ENCODE measurements around the gene TRIB2.

The TRIB2 gene

GRCh38 chr2:12725233-12726187, 8.8 kb downstream of the TRIB2 start:
- Histone ChIP-seq H3K18ac (ENCODE audit: low read depth in 1 of 2, low read length in 2 of 2) (no peak overlapping the region), H3K4ac (ENCODE audit: low read depth in 1 of 2, low read length in 2 of 2) (no peak overlapping the region), H3K9ac (ENCODE audit: low read length) (no peak overlapping the region), H3K4me1 (ENCODE audit: control insufficient read depth, insufficient read depth, low read depth, low read length) (peaks cover 17% of the 10 kb centered on the region), H3K79me1 (replicated peaks; ENCODE audit: low read length, poor library complexity, severe bottlenecking) (peaks cover 38% of the 10 kb centered on the region), H2BK120ac (ENCODE audit: low read depth, low read length) (no peak overlapping the region), H2BK5ac (ENCODE audit: low read depth, low read length, poor library complexity, severe bottlenecking) (no peak overlapping the region), H2AFZ (ENCODE audit: low read depth, low read length) (no peak overlapping the region), H3K4me3 (ENCODE audit: insufficient read depth in 1 of 2, low read depth in 1 of 2, low read length in 2 of 2) (no peak overlapping the region), H3K27ac (ENCODE audit: low read length, poor library complexity, severe bottlenecking) (no peak overlapping the region), H3K23ac (ENCODE audit: low read length in 2 of 2) (peak overlapping the region in 1 of 2 experiments; percentile 23), H3K36me3 (ENCODE audit: control insufficient read depth in 1 of 2, insufficient read depth in 2 of 2, low read depth in 1 of 2, low read length in 2 of 2) (peaks cover 11 to 78% of the 10 kb centered on the region in 2 experiments), H2BK15ac (ENCODE audit: low read depth, poor library complexity, severe bottlenecking) (no peak overlapping the region), H4K8ac (ENCODE audit: low read length) (no peak overlapping the region), H3K4me2 (ENCODE audit: low read length, poor library complexity, severe bottlenecking) (no peak overlapping the region), H4K91ac (ENCODE audit: low read length) (no peak overlapping the region), H2AK5ac (ENCODE audit: low read length, severe bottlenecking) (no peak overlapping the region), H2BK12ac (ENCODE audit: low read length in 2 of 2) (no peak overlapping the region), H3K27me3 (ENCODE audit: control insufficient read depth in 1 of 2, insufficient read depth in 1 of 2, low read length in 2 of 2) (no peaks in the 10 kb centered on the region), H3K9me3 (ENCODE audit: control insufficient read depth, low read length) (no peaks in the 10 kb centered on the region), H3K14ac (ENCODE audit: low read length in 2 of 2) (no peak overlapping the region)
- DNase-seq: no peak
- WGBS: 96% methylated on average over 11 of the region's 12 CpGs

DNA sequence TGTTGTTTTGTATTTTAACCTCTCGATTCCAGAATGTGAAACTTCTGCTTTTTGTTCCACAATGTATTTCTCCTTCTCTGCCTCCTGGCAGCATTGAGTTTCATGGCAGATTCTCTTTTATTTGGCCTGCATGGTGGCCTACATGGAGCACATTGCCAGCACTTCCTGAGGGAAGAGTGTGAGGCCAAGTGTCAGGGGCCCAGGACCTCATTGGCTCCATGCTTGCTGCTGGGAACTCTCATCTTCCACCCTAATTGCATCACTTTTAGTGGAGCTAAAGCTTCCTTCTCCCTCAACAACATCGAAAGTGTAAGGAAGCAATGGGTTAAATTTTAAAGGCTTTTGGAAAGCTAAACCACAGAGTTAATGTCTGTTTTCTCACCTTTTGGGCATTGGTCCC, 9.5 kb downstream of the TRIB2 start:
- no peak overlapping the region for H2AK5ac ChIP-seq (ENCODE audit: low read length, severe bottlenecking)
- H3K9ac ChIP-seq (ENCODE audit: low read length): no peak overlapping the region
- no peak overlapping the region for H3K23ac ChIP-seq (ENCODE audit: low read length in 2 of 2)
- no peak for DNase-seq
- H3K27ac ChIP-seq (ENCODE audit: low read length, poor library complexity, severe bottlenecking): no peak overlapping the region
- peaks cover 45% of the 10 kb centered on the region for H3K79me1 ChIP-seq (replicated peaks; ENCODE audit: low read length, poor library complexity, severe bottlenecking)
- H2BK15ac ChIP-seq (ENCODE audit: low read depth, poor library complexity, severe bottlenecking): no peak overlapping the region
- no peak overlapping the region for H2BK120ac ChIP-seq (ENCODE audit: low read depth, low read length)
- no peaks in the 10 kb centered on the region for H3K27me3 ChIP-seq (ENCODE audit: control insufficient read depth in 1 of 2, insufficient read depth in 1 of 2, low read length in 2 of 2)
- no peak overlapping the region for H2AFZ ChIP-seq (ENCODE audit: low read depth, low read length)
- no peak overlapping the region for H4K8ac ChIP-seq (ENCODE audit: low read length)
- H3K9me3 ChIP-seq (ENCODE audit: control insufficient read depth, low read length): no peaks in the 10 kb centered on the region
- peaks cover 18% of the 10 kb centered on the region for H3K4me1 ChIP-seq (ENCODE audit: control insufficient read depth, insufficient read depth, low read depth, low read length)
- no peak overlapping the region for H3K4ac ChIP-seq (ENCODE audit: low read depth in 1 of 2, low read length in 2 of 2)
- H3K18ac ChIP-seq (ENCODE audit: low read depth in 1 of 2, low read length in 2 of 2): peak overlapping the region in 1 of 2 experiments; percentile 16
- WGBS: 100% methylated on average over 2 of the region's 2 CpGs
- H3K4me3 ChIP-seq (ENCODE audit: insufficient read depth in 1 of 2, low read depth in 1 of 2, low read length in 2 of 2): no peak overlapping the region
- H4K91ac ChIP-seq (ENCODE audit: low read length): no peak overlapping the region
- no peak overlapping the region for H2BK5ac ChIP-seq (ENCODE audit: low read depth, low read length, poor library complexity, severe bottlenecking)
- no peak overlapping the region for H3K14ac ChIP-seq (ENCODE audit: low read length in 2 of 2)
- no peak overlapping the region for H3K4me2 ChIP-seq (ENCODE audit: low read length, poor library complexity, severe bottlenecking)
- no peak overlapping the region for H2BK12ac ChIP-seq (ENCODE audit: low read length in 2 of 2)
- peaks cover 15 to 85% of the 10 kb centered on the region in 2 experiments for H3K36me3 ChIP-seq (ENCODE audit: control insufficient read depth in 1 of 2, insufficient read depth in 2 of 2, low read depth in 1 of 2, low read length in 2 of 2)

DNA sequence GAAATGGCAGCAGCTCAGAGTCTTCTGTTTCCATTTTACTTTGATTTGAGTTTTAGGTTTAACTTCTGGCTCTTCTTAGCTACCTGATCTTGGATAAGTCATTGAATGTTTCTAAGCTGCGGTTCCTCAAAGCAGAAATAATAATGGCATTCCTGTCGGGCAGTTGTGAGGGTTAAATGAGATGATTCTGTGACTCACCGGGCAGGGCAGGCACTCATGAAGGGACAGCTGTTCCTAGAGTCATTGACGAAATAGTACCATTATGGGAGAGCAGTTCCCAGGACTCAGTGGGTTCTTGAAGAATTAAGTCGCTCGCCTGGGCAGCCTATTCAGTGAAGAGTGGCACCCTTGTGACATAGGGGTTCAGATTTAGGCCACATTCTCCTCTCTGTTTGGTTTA, 10.3 kb downstream of the TRIB2 start:
- H2AFZ ChIP-seq (ENCODE audit: low read depth, low read length): no peak overlapping the region
- H2BK5ac ChIP-seq (ENCODE audit: low read depth, low read length, poor library complexity, severe bottlenecking): no peak overlapping the region
- no peak overlapping the region for H3K18ac ChIP-seq (ENCODE audit: low read depth in 1 of 2, low read length in 2 of 2)

DNA sequence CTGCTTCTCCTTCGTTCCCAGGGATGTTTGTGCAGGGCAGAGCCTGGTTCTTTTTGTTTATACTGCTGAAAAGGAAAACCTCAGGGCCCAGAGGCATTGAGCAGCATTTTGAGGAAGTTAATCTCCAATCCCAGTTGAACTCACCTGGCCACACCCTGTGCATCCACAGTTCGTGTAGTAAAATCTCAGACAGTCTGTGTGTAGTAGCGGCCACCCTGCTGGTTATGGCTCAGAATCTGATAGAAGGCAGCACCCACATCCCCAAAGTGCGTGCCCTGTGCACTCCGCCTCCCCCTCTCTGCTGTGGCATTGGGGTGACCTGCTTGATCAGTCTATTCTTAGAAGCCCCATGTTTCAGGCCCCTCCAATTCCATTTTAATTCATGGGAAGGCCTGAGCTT, 10.9 kb downstream of the TRIB2 start:
- 96% methylated on average over 5 of the region's 5 CpGs for WGBS

More for the DNA sequence above, 10.3 kb downstream of the TRIB2 start:
- H2BK120ac ChIP-seq (ENCODE audit: low read depth, low read length): no peak overlapping the region
- H3K23ac ChIP-seq (ENCODE audit: low read length in 2 of 2): no peak overlapping the region
- H3K27me3 ChIP-seq (ENCODE audit: control insufficient read depth in 1 of 2, insufficient read depth in 1 of 2, low read length in 2 of 2): no peaks in the 10 kb centered on the region
- no peak overlapping the region for H3K4me2 ChIP-seq (ENCODE audit: low read length, poor library complexity, severe bottlenecking)
- no peak overlapping the region for H2AK5ac ChIP-seq (ENCODE audit: low read length, severe bottlenecking)
- no peak overlapping the region for H3K27ac ChIP-seq (ENCODE audit: low read length, poor library complexity, severe bottlenecking)
- peak; percentile 72 for DNase-seq
- H3K9ac ChIP-seq (ENCODE audit: low read length): no peak overlapping the region
- H3K4me3 ChIP-seq (ENCODE audit: insufficient read depth in 1 of 2, low read depth in 1 of 2, low read length in 2 of 2): no peak overlapping the region
- no peak overlapping the region for H2BK12ac ChIP-seq (ENCODE audit: low read length in 2 of 2)
- H3K9me3 ChIP-seq (ENCODE audit: control insufficient read depth, low read length): no peaks in the 10 kb centered on the region
- H4K91ac ChIP-seq (ENCODE audit: low read length): no peak overlapping the region
- H3K79me1 ChIP-seq (replicated peaks; ENCODE audit: low read length, poor library complexity, severe bottlenecking): peaks cover 52% of the 10 kb centered on the region
- H3K4me1 ChIP-seq (ENCODE audit: control insufficient read depth, insufficient read depth, low read depth, low read length): peaks cover 18% of the 10 kb centered on the region
- H3K4ac ChIP-seq (ENCODE audit: low read depth in 1 of 2, low read length in 2 of 2): no peak overlapping the region
- H4K8ac ChIP-seq (ENCODE audit: low read length): no peak overlapping the region
- 54% methylated on average over 6 of the region's 6 CpGs for WGBS
- H3K36me3 ChIP-seq (ENCODE audit: control insufficient read depth in 1 of 2, insufficient read depth in 2 of 2, low read depth in 1 of 2, low read length in 2 of 2): peaks cover 23 to 93% of the 10 kb centered on the region in 2 experiments
- no peak overlapping the region for H3K14ac ChIP-seq (ENCODE audit: low read length in 2 of 2)
- no peak overlapping the region for H2BK15ac ChIP-seq (ENCODE audit: low read depth, poor library complexity, severe bottlenecking)

More for the DNA sequence above, 10.9 kb downstream of the TRIB2 start:
- H3K9me3 ChIP-seq (ENCODE audit: control insufficient read depth, low read length): no peaks in the 10 kb centered on the region
- no peak overlapping the region for H2BK5ac ChIP-seq (ENCODE audit: low read depth, low read length, poor library complexity, severe bottlenecking)
- peaks cover 17% of the 10 kb centered on the region for H3K4me1 ChIP-seq (ENCODE audit: control insufficient read depth, insufficient read depth, low read depth, low read length)
- H2AFZ ChIP-seq (ENCODE audit: low read depth, low read length): no peak overlapping the region
- no peak overlapping the region for H3K9ac ChIP-seq (ENCODE audit: low read length)
- H3K14ac ChIP-seq (ENCODE audit: low read length in 2 of 2): no peak overlapping the region
- H3K4me3 ChIP-seq (ENCODE audit: insufficient read depth in 1 of 2, low read depth in 1 of 2, low read length in 2 of 2): no peak overlapping the region
- peaks cover 26 to 99% of the 10 kb centered on the region in 2 experiments for H3K36me3 ChIP-seq (ENCODE audit: control insufficient read depth in 1 of 2, insufficient read depth in 2 of 2, low read depth in 1 of 2, low read length in 2 of 2)
- no peaks in the 10 kb centered on the region for H3K27me3 ChIP-seq (ENCODE audit: control insufficient read depth in 1 of 2, insufficient read depth in 1 of 2, low read length in 2 of 2)
- no peak overlapping the region for H4K8ac ChIP-seq (ENCODE audit: low read length)
- no peak for DNase-seq
- H2BK12ac ChIP-seq (ENCODE audit: low read length in 2 of 2): peak overlapping the region in 1 of 2 experiments; percentile 1
- H3K4ac ChIP-seq (ENCODE audit: low read depth in 1 of 2, low read length in 2 of 2): no peak overlapping the region
- H2BK15ac ChIP-seq (ENCODE audit: low read depth, poor library complexity, severe bottlenecking): no peak overlapping the region
- peaks cover 55% of the 10 kb centered on the region for H3K79me1 ChIP-seq (replicated peaks; ENCODE audit: low read length, poor library complexity, severe bottlenecking)
- H3K18ac ChIP-seq (ENCODE audit: low read depth in 1 of 2, low read length in 2 of 2): no peak overlapping the region
- no peak overlapping the region for H3K27ac ChIP-seq (ENCODE audit: low read length, poor library complexity, severe bottlenecking)
- H2BK120ac ChIP-seq (ENCODE audit: low read depth, low read length): no peak overlapping the region
- H3K23ac ChIP-seq (ENCODE audit: low read length in 2 of 2): no peak overlapping the region
- no peak overlapping the region for H3K4me2 ChIP-seq (ENCODE audit: low read length, poor library complexity, severe bottlenecking)
- no peak overlapping the region for H2AK5ac ChIP-seq (ENCODE audit: low read length, severe bottlenecking)
- no peak overlapping the region for H4K91ac ChIP-seq (ENCODE audit: low read length)
